Measurements from ENCODE around the gene PRKCE. TPM values are rescaled to one million over a fixed set of nuclear protein-coding genes. Genes with fewer than 3 reads are reported as not detected.

Gene PRKCE
- polyA plus RNA-seq, 3 donors, result 1.3 to 7.7 (median 2.3) TPM

DNA sequence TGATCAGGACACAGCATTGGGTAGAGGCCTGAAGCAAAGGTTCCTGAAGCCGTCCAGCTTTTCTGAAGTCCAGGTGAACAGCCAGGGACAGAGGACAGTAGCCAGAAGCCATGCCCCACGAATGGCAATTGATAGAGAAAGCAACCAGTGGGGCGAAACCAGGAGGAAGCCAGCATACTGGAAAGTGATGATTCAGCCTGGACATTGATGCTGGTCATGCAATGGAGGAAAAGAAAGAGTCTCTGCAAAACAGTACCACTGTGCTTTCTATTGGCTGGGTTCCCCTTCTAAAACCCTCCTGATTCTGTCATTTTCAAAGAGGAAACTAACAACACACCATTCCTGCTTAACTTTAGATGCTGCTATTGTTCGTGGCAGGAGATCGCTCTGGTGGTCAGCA lies 424.4 kb downstream of the PRKCE start:
- Histone ChIP-seq H3K79me2 (ENCODE audit: insufficient read depth, low read length) (no peaks in the 10 kb centered on the region), H3K9me3 (replicated peaks in 1 of 2; ENCODE audit: control insufficient read depth in 1 of 2, insufficient read depth in 1 of 2, low read length in 2 of 2) (no peaks in the 10 kb centered on the region), H3K4me2 (replicated peaks; ENCODE audit: extremely low read depth, low read length, poor library complexity, severe bottlenecking) (no peak overlapping the region), H2AFZ (ENCODE audit: insufficient read depth, low read depth, low read length, poor library complexity, severe bottlenecking) (no peak overlapping the region), H4K20me1 (ENCODE audit: insufficient read depth, low read length) (no peaks in the 10 kb centered on the region), H3K27me3 (ENCODE audit: control insufficient read depth in 2 of 2, insufficient read depth in 2 of 2, low read length in 2 of 2) (no peaks in the 10 kb centered on the region), H3K4me3 (replicated peaks in 1 of 3; ENCODE audit: low read depth in 2 of 3, low read length in 3 of 3) (no peak overlapping the region), H3K9ac (ENCODE audit: insufficient read depth, low read length, poor library complexity, severe bottlenecking) (no peak overlapping the region), H3K36me3 (replicated peaks in 1 of 2; ENCODE audit: control insufficient read depth in 1 of 2, insufficient read depth in 2 of 2, low read length in 2 of 2) (no peaks in the 10 kb centered on the region), H3K4me1 (ENCODE audit: control insufficient read depth in 1 of 2, insufficient read depth in 2 of 2, low read length in 2 of 2) (no peaks in the 10 kb centered on the region), H3K27ac (ENCODE audit: low read depth in 1 of 2, low read length in 2 of 2) (no peak overlapping the region)
- Mint-ChIP-seq H3K27ac (peak overlapping the region in 1 of 7 donors; percentile 82), H3K4me3 (no peak overlapping the region), H3K27me3 (ENCODE audit: low read depth in 3 of 3) (no peaks in the 10 kb centered on the region), H3K36me3 (peaks cover 4 to 11% of the 10 kb centered on the region in 2 donors), H3K4me1 (peaks cover 5% of the 10 kb centered on the region), H3K9me3 (no peaks in the 10 kb centered on the region)
- no peak for DNase-seq
- TF ChIP-seq CTCF (IDR thresholded peaks at IDR 0.05), result no peak
- 87% methylated on average over 3 of the region's 5 CpGs for WGBS (ENCODE audit: insufficient coverage)
- intact Hi-C loops (cut with micrococcal nuclease), result no loop called here

DNA sequence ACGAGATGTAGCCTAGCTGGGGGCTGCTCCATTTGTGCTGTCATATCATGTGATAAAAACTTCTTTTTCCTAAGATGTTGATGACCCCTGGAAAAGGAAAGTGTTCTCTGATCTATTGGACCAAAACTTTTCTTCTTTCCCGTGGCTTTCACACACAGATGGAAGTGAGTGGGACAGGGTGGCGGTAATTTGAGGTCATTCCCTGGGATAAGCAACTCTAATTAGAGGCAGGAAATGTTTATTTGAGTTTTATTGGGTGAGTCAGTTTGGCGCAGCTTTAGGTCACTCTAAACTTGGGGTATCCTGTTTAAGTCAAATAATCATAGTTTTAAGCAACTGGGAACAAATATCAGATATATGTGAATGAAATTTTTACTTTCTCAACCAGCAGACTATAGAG lies 424.8 kb downstream of the PRKCE start:
- Mint-ChIP-seq H3K36me3 (peaks cover 4 to 11% of the 10 kb centered on the region in 2 donors), H3K27ac (peak overlapping the region in 1 of 7 donors; percentile 82), H3K9me3 (no peaks in the 10 kb centered on the region), H3K27me3 (ENCODE audit: low read depth in 3 of 3) (no peaks in the 10 kb centered on the region), H3K4me3 (no peak overlapping the region), H3K4me1 (peaks cover 6% of the 10 kb centered on the region)
- no peaks in the 10 kb centered on the region for H3K9me3 ChIP-seq (replicated peaks in 1 of 2; ENCODE audit: control insufficient read depth in 1 of 2, insufficient read depth in 1 of 2, low read length in 2 of 2)
- H3K9ac ChIP-seq (ENCODE audit: insufficient read depth, low read length, poor library complexity, severe bottlenecking), result no peak overlapping the region
- H4K20me1 ChIP-seq (ENCODE audit: insufficient read depth, low read length), result no peaks in the 10 kb centered on the region
- no peak overlapping the region for H3K27ac ChIP-seq (ENCODE audit: low read depth in 1 of 2, low read length in 2 of 2)
- no peaks in the 10 kb centered on the region for H3K79me2 ChIP-seq (ENCODE audit: insufficient read depth, low read length)
- WGBS (ENCODE audit: insufficient coverage), result 100% methylated on average over 3 of the region's 4 CpGs
- no peak overlapping the region for H3K4me3 ChIP-seq (replicated peaks in 1 of 3; ENCODE audit: low read depth in 2 of 3, low read length in 3 of 3)
- DNase-seq, result no peak
- no peak for TF ChIP-seq CTCF (IDR thresholded peaks at IDR 0.05)
- no peak overlapping the region for H3K4me2 ChIP-seq (replicated peaks; ENCODE audit: extremely low read depth, low read length, poor library complexity, severe bottlenecking)
- no peaks in the 10 kb centered on the region for H3K36me3 ChIP-seq (replicated peaks in 1 of 2; ENCODE audit: control insufficient read depth in 1 of 2, insufficient read depth in 2 of 2, low read length in 2 of 2)
- no peaks in the 10 kb centered on the region for H3K27me3 ChIP-seq (ENCODE audit: control insufficient read depth in 2 of 2, insufficient read depth in 2 of 2, low read length in 2 of 2)
- H2AFZ ChIP-seq (ENCODE audit: insufficient read depth, low read depth, low read length, poor library complexity, severe bottlenecking), result no peak overlapping the region
- intact Hi-C loops (cut with micrococcal nuclease), result no loop called here
- no peaks in the 10 kb centered on the region for H3K4me1 ChIP-seq (ENCODE audit: control insufficient read depth in 1 of 2, insufficient read depth in 2 of 2, low read length in 2 of 2)
